ENCODE data around the gene AK4. TPM values are rescaled to one million over a fixed set of nuclear protein-coding genes. Genes with fewer than 3 reads are reported as not detected.

The AK4 gene
- total RNA-seq, 1 experiment from 2014 or later: 17.6 TPM

GRCh38 chr1:65267683-65268082 is 119.7 kb downstream of the AK4 start:
- DNase-seq: no peak
- no peaks in the 10 kb centered on the region for H3K9me3 ChIP-seq (ENCODE audit: insufficient read depth, low read depth)
- no peak overlapping the region for H3K4me2 ChIP-seq
- H3K36me3 ChIP-seq (ENCODE audit: low read depth): no peaks in the 10 kb centered on the region
- H2AFZ ChIP-seq: no peak overlapping the region
- H3K4me3 ChIP-seq: no peak overlapping the region
- no peaks in the 10 kb centered on the region for H4K20me1 ChIP-seq (ENCODE audit: insufficient read depth)
- H3K9me2 ChIP-seq (ENCODE audit: insufficient read depth): no peaks in the 10 kb centered on the region
- POLR2A ChIA-PET (ENCODE audit: unreplicated experiment): no interaction called here
- H3F3A ChIP-seq (ENCODE audit: insufficient read depth, low read depth): no peaks in the 10 kb centered on the region
- TF ChIP-seq EZH2 (IDR thresholded peaks at IDR 0.05; ENCODE audit: low read depth) (no peak), CTCF (conservative IDR thresholded peaks at IDR 0.05) (no peak)
- CTCF ChIA-PET: interaction anchor here (0.7 kb wide), 1 partner anchor 19 kb away, joined by 4 read pairs; no protein-coding TSS in a partner anchor
- no TSS peak for BruUV-seq (replicated peaks)
- no peaks in the 10 kb centered on the region for H3K27me3 ChIP-seq (ENCODE audit: insufficient read depth, low read depth)
- intact Hi-C loops (cut with micrococcal nuclease; ENCODE audit: unreplicated experiment): no loop called here
- H3K79me2 ChIP-seq (ENCODE audit: low read depth): no peaks in the 10 kb centered on the region
- H3K27ac ChIP-seq: no peak overlapping the region
- H3K4me1 ChIP-seq (replicated peaks; ENCODE audit: insufficient read depth): no peaks in the 10 kb centered on the region

GRCh38 chr1:65269612-65270011 is 121.6 kb downstream of the AK4 start:
- H3K36me3 ChIP-seq (ENCODE audit: low read depth): no peaks in the 10 kb centered on the region
- DNase-seq: no peak
- no peak for TF ChIP-seq EZH2 (IDR thresholded peaks at IDR 0.05; ENCODE audit: low read depth)
- TF ChIP-seq CTCF (conservative IDR thresholded peaks at IDR 0.05): no peak
- H3K27ac ChIP-seq: no peak overlapping the region
- no peaks in the 10 kb centered on the region for H4K20me1 ChIP-seq (ENCODE audit: insufficient read depth)
- no peaks in the 10 kb centered on the region for H3K9me2 ChIP-seq (ENCODE audit: insufficient read depth)
- no peaks in the 10 kb centered on the region for H3K27me3 ChIP-seq (ENCODE audit: insufficient read depth, low read depth)
- no peak overlapping the region for H3K4me3 ChIP-seq
- no peak overlapping the region for H2AFZ ChIP-seq
- H3K9me3 ChIP-seq (ENCODE audit: insufficient read depth, low read depth): no peaks in the 10 kb centered on the region
- H3F3A ChIP-seq (ENCODE audit: insufficient read depth, low read depth): no peaks in the 10 kb centered on the region
- no peaks in the 10 kb centered on the region for H3K79me2 ChIP-seq (ENCODE audit: low read depth)
- POLR2A ChIA-PET (ENCODE audit: unreplicated experiment): interaction anchor here (0.5 kb wide), 1 partner anchor 150 kb away, joined by 6 read pairs; no protein-coding TSS in a partner anchor
- H3K4me2 ChIP-seq: no peak overlapping the region
- CTCF ChIA-PET: no interaction called here
- no peaks in the 10 kb centered on the region for H3K4me1 ChIP-seq (replicated peaks; ENCODE audit: insufficient read depth)
- intact Hi-C loops (cut with micrococcal nuclease; ENCODE audit: unreplicated experiment): no loop called here
- BruUV-seq (replicated peaks): no TSS peak

- H3K9me3 ChIP-seq (ENCODE audit: insufficient read depth, low read depth): no peaks in the 10 kb centered on the region
- intact Hi-C loops (cut with micrococcal nuclease; ENCODE audit: unreplicated experiment): no loop called here
- ChIA-PET CTCF (no interaction called here), POLR2A (ENCODE audit: unreplicated experiment) (no interaction called here)
- no peak overlapping the region for H3K27ac ChIP-seq
- no peaks in the 10 kb centered on the region for H3K9me2 ChIP-seq (ENCODE audit: insufficient read depth)
- no peak overlapping the region for H3K4me2 ChIP-seq
- BruUV-seq (replicated peaks): no TSS peak
- no peaks in the 10 kb centered on the region for H3K4me1 ChIP-seq (replicated peaks; ENCODE audit: insufficient read depth)
- no peak overlapping the region for H2AFZ ChIP-seq
- no peaks in the 10 kb centered on the region for H3F3A ChIP-seq (ENCODE audit: insufficient read depth, low read depth)
- no peak overlapping the region for H3K4me3 ChIP-seq
- H3K27me3 ChIP-seq (ENCODE audit: insufficient read depth, low read depth): no peaks in the 10 kb centered on the region
- H4K20me1 ChIP-seq (ENCODE audit: insufficient read depth): no peaks in the 10 kb centered on the region
- DNase-seq: no peak
- TF ChIP-seq EZH2 (IDR thresholded peaks at IDR 0.05; ENCODE audit: low read depth): no peak
- no peak for TF ChIP-seq CTCF (conservative IDR thresholded peaks at IDR 0.05)
- no peaks in the 10 kb centered on the region for H3K79me2 ChIP-seq (ENCODE audit: low read depth)
- H3K36me3 ChIP-seq (ENCODE audit: low read depth): no peaks in the 10 kb centered on the region
These were observed 128.4 kb downstream of the AK4 start for GRCh38 chr1:65276197-65276939.

Data from PC-9 (cell line).